ENCODE results near the gene IGSF23.
"Not testable (repeated sequence)": the region's sequence is repeated elsewhere in the genome, so short reads cannot be mapped to it uniquely, and the experiment has no call there.

The IGSF23 gene

DNA sequence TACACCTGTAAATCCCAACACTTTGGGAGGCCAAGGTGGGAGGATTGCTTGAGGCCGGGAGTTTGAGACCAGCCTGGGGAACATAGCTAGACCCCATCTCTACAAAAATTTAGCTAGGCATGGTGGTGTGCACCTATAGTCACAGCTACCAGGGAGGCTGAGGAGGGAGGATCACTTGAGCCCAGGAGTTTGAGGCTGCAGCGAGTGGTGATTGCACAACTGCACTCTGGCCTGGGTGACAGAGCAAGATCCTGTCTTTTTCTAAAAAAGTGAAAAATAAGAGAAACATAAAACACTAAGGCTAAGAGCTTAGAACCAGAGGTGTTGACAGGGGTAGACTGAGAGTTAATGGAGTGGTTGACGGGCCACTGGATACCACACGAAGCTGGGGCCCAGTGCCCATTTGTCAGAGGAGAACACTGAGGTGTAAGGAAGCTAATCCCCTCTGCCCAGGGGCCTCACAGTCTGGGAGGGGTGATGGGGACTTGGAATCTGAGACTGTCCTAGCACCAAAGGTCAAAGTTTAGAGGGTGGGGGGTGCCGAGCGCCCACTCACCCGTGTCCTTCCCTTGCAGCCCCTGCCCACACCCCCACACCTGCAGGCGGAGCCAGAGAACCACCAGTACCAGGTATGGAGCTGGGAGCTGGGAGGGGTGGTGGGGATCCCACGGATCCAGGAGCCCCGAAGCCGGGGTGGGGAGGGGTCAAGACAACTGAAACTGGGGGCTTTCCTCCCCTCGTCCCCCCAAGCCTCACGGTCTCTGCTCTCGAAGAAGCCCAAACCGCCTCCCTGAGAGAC is 68.8 kb downstream of the IGSF23 start:
- DNase-seq (ENCODE audit: extremely low spot score): no peak
- POLR2A ChIA-PET: interaction anchor here (0.6 kb wide), 2 partner anchors 86 to 1186 kb away, joined by 4 to 5 read pairs; no protein-coding TSS in a partner anchor
- TF ChIP-seq, protein P1, sequence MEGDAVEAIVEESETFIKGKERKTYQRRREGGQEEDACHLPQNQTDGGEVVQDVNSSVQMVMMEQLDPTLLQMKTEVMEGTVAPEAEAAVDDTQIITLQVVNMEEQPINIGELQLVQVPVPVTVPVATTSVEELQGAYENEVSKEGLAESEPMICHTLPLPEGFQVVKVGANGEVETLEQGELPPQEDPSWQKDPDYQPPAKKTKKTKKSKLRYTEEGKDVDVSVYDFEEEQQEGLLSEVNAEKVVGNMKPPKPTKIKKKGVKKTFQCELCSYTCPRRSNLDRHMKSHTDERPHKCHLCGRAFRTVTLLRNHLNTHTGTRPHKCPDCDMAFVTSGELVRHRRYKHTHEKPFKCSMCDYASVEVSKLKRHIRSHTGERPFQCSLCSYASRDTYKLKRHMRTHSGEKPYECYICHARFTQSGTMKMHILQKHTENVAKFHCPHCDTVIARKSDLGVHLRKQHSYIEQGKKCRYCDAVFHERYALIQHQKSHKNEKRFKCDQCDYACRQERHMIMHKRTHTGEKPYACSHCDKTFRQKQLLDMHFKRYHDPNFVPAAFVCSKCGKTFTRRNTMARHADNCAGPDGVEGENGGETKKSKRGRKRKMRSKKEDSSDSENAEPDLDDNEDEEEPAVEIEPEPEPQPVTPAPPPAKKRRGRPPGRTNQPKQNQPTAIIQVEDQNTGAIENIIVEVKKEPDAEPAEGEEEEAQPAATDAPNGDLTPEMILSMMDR (IDR thresholded peaks at IDR 0.05; ENCODE audit: control extremely low read depth, extremely low read depth, low read depth, missing control alignments): no peak
- CTCF ChIA-PET: interaction anchor here (0.9 to 2.4 kb wide), 5 partner anchors 25 to 164 kb away, joined by 3 to 9 read pairs (median 4); partner anchors contain the start of gene NECTIN2

DNA sequence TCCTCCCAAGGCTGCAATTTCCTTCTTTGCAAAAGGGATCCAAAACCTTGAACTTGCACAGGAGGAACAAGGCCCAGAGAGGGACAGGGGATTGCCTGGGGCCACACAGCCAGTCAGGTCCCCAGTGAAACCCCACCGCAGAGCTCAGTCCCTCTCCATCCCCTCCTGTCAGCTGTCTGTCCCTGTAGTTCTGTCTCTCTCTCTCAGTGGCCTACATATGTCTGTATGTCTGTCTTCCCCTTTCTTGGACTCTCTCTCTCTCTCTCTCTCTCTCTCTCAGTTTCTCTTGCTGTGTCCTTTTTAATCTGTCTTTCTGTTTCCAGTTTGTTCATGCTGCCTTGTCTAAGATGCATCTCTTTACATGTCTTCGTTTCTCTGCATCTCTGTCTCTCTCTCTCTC is 69.4 kb downstream of the IGSF23 start:
- CTCF ChIA-PET: interaction anchor here (1.2 to 2.4 kb wide), 3 partner anchors 26 to 102 kb away, joined by 4 to 9 read pairs (median 8); no protein-coding TSS in a partner anchor
- no peak for DNase-seq (ENCODE audit: extremely low spot score)
- TF ChIP-seq, protein P1 (IDR thresholded peaks at IDR 0.05; ENCODE audit: control extremely low read depth, extremely low read depth, low read depth, missing control alignments): no peak
- POLR2A ChIA-PET: no interaction called here

DNA sequence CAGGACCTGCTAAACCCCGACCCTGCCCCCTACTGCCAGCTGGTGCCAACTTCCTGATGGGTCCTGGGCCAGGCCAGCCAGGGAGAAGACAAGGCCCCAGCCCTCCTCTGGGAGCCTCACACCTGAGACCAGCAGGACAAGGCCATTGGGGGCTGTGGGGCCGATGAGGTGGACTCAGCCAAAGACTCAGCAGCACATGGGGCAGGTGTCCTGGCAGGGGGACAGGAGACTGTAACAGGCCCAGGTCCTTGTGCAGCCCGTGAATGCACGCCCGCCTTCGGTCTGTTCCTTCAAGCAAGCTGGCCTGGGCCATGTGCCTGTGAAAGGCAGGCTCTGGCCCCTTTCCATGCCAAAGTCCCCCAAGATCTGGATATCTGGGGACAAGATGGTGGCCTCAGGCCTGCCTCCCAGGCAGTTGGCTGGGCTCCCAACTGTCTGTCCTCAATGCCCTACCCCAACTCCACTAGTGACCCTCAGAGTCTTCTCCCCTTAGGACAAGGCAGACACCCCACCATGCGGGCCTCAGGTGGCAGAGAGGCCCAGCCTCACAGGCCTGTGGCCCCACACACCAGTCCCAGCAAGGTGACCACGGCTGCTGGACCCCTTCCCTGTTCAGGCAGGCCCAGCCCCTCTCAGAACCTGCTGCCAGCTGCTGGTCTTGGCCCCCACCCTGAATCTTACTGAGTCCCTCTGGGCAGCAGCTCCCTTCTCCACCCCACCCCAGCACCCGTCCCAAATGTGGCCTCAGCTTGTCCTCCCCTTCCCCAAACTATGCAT is 70.3 kb downstream of the IGSF23 start:
- no peak for DNase-seq (ENCODE audit: extremely low spot score)
- POLR2A ChIA-PET: no interaction called here
- CTCF ChIA-PET: interaction anchor here (2.4 kb wide), 1 partner anchor 27 kb away, joined by 9 read pairs; no protein-coding TSS in a partner anchor
- TF ChIP-seq, protein P1 (IDR thresholded peaks at IDR 0.05; ENCODE audit: control extremely low read depth, extremely low read depth, low read depth, missing control alignments): no peak

DNA sequence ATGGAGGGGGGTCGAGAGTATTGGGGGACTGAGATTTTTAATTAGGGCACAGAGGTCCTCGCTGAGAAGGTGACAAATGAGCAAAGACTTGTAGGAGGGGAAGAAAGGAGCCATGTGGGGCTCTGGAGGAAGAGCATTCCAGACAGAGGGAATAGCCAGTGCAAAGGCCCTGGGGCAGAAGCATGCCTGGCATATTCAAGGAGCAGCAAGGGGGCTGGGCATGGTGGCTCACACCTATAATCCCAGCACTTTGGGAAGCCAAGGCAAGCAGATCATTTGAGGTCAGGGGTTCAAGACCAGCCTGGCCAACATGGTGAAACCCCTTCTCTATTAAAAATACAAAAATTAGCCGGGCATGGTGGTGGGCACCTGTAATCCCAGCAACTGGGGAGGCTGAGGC is 71.0 kb downstream of the IGSF23 start:
- DNase-seq (ENCODE audit: extremely low spot score); POLR2A ChIA-PET; CTCF ChIA-PET: not testable (repeated sequence)

DNA sequence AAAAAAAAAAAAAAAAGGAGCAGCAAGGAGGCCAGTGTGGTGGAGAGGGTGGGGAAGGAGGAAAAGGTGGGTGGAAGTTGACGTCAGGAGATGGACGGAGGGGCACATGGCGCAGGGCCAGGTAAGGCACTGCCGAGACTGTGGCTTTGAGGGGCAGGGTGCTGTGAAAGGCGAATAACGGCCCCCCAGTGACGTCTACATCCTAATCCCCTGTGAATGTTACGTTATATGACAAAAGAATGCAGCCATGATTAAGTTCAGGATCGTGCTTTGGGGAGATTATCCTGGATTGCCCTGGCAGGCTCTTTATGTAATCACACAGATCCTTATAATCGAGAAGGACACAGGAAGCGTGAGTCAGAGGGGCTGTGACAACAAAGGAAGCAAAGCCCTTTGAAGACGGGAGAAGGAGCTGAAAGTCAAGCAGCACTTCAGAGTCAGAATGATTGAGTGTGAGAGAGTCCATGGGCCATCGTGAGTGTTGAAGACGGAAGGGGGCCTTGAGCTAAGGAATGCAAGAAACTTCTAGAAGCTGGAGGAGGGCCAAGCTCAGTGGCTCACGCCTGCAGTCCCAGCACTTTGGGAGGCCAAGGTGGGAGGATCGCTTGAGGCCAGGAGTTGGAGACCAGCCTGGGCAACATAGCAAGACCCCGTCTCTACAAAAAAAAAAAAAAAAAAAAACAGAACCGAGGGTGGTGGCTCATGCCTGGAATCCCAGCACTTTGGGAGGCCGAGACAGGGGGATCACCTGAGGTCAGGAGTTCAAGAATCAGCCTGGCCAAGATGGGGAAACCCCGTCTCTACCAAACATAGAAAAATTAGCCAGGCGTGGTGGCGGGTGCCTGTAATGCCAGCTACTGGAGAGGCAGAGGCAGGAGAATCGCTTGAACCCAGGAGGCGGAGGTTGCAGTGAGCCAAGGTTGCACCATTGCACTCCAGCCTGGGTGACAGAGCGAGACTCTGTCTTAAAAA is 71.8 kb downstream of the IGSF23 start:
- no peak for DNase-seq (ENCODE audit: extremely low spot score)
- CTCF ChIA-PET: interaction anchor here (0.8 to 10.8 kb wide), 4 partner anchors 28 to 161 kb away, joined by 3 to 126 read pairs (median 5); partner anchors contain the start of gene NECTIN2
- POLR2A ChIA-PET: interaction anchor here (0.6 kb wide), 1 partner anchor 316 kb away, joined by 3 read pairs; the partner anchor contains the start of gene RELB

DNA sequence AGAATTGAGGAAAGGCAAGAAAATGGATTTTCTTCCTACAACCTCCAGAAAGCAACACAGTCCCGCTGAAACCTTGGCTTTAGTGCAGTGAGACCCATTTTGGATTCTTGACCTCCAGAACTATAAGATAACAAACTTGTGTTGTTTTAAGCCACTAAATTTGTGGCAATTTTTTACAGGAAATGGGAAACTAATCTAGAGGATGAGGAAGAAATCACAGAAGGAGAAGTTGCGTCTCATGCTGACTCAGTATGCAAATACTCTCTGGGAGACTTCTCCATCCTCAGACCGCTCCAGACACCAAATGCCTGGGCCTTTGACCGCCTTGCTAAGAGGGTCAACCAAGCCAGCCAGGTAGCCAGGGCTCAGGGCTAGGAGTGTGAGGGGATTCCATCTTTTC is 72.5 kb downstream of the IGSF23 start:
- TF ChIP-seq, protein P1 (IDR thresholded peaks at IDR 0.05; ENCODE audit: control extremely low read depth, extremely low read depth, low read depth, missing control alignments): no peak
- ChIA-PET CTCF (interaction anchor here (0.9 to 10.8 kb wide), 4 partner anchors 28 to 160 kb away, joined by 3 to 126 read pairs (median 3); partner anchors contain the start of gene NECTIN2), POLR2A (interaction anchor here (0.6 kb wide), 1 partner anchor 160 kb away, joined by 5 read pairs; no protein-coding TSS in a partner anchor)
- DNase-seq (ENCODE audit: extremely low spot score): no peak

More for the DNA sequence above, 71.8 kb downstream of the IGSF23 start:
- TF ChIP-seq, protein P1 (IDR thresholded peaks at IDR 0.05; ENCODE audit: control extremely low read depth, extremely low read depth, low read depth, missing control alignments): no peak

Data from GM10248 (cell line).